Epithelial cell of proximal tubule (primary cell): ENCODE measurements around the gene ADAMTS13. TPM values are rescaled to one million over a fixed set of nuclear protein-coding genes. Genes with fewer than 3 reads are reported as not detected.

Experiments
- DNase-seq: peaks from one replicate; pipeline ENCODE4 v3.0.0-alpha.2; 2011; ENCODE audit warnings: low read depth
- H3K4me3 ChIP-seq: 2 replicates; pipeline ENCODE4 v1.5.1; 2011; ENCODE audit warnings: low read depth, mild to moderate bottlenecking, low read length
- CTCF ChIP-seq: conservative IDR thresholded peaks from 2 replicates; pipeline ENCODE4 v1.5.1; 2012; ENCODE audit warnings: low read depth, mild to moderate bottlenecking, low read length
- total RNA-seq: library from RNA; depleted of rRNA; stranded (reverse); fragments of >200 nt; gene quantifications from 2 replicates; pipeline ENCODE4 v1.2.3, GENCODE V29; 2015

ADAMTS13 gene
- total RNA-seq, 1 donor from 2014 or later, result 0.75 TPM

- TF ChIP-seq CTCF, result no peak
- no peak for DNase-seq
- H3K4me3 ChIP-seq, result no peak overlapping the region
Measured at GRCh38 chr9:133402689-133403088, 19.5 kb upstream of the ADAMTS13 start.

GRCh38 chr9:133403766-133404453 is 18.3 kb upstream of the ADAMTS13 start:
- no peak overlapping the region for H3K4me3 ChIP-seq
- DNase-seq, result no peak
- TF ChIP-seq CTCF, result peak; percentile 73

- TF ChIP-seq CTCF, result no peak
- no peak for DNase-seq
- H3K4me3 ChIP-seq, result no peak overlapping the region
Measured at GRCh38 chr9:133404454-133405002, 17.6 kb upstream of the ADAMTS13 start.

DNA sequence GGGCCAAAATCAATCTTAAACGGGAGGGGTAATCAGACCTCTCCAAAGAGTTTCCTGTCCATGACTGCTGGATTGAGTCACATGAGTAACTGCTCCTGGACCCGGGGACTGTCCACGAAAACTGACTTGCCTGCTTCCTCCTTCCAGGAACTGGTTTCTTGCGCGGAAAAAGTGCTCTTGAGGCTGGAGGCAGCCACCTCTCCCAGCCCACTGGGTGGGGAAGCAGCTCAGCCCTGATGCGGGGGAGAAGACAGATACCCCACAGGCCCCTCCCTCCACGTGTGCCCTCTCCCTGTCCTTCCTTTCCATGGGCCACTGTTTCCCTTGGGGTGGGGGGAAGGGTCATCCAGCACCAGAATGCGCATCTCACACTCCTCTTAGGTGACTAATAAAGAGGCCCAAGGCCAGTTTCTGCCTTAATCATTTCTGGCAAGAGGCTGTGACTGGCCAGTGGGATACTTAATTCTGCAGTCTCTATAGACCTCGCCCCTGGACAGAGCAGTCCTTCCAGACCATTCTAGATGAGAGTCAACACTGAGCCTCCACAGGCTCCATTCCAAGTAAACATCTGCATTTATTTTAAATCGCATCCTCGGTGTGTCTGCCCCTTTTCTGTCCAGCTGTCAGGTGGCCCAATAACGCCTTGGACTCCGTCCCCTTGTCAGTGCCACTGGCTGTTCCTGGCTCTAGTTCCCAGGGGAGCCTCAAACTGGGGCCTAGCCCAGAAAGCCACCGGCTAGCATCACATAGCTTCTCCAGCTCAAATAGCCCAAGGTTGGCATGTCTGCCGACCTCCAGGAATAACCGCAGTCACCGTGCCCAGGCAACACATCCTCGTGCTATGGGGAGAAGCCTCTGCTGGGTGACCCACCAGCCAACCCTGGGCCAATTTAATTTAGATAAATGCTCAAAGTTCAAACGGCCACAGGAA is 16.4 kb upstream of the ADAMTS13 start:
- no peak for DNase-seq
- H3K4me3 ChIP-seq, result no peak overlapping the region

DNA sequence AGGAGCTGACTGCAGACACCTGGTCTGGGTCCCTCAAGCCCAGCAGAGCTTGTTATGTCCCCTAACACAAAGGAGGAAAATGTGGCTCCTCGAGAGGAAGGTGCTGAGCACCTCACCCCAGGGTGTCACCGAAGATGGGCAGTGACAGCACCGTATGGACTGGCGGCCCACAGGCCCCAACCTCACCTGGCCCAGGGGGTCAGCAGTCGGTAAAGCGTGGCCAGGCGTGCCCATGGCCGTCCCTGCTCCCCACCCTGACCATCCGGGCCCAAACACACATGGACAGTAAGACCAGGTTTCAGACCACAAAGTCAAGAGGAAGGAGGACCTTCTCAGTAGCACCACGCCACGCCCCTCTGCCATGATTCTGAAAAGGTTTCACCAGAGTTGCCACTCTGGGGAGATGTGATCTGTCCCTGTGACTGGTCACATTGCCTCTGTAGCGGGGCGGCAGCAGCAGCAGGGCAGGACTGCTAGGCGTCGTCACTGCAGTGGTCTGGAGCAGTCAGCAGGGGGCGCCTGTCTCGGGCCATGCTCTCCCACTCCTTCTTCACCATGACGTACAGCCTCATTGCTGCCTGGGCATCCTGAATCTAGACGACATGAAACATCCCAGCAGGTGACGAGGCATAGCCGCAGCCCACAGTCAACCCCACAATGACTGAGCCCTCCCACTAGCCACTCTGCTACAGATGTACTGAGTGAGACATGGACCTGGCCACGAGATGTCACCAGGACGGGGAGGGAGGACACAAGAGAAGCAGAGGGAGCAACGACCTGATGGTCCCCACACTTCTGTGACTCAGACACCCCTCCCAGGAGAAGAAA is 15.5 kb upstream of the ADAMTS13 start:
- DNase-seq, result no peak
- no peak overlapping the region for H3K4me3 ChIP-seq
- TF ChIP-seq CTCF, result peak; percentile 94

More for the DNA sequence above, 16.4 kb upstream of the ADAMTS13 start:
- no peak for TF ChIP-seq CTCF

GRCh38 chr9:133408042-133408441 is 14.1 kb upstream of the ADAMTS13 start:
- DNase-seq, result no peak
- no peak overlapping the region for H3K4me3 ChIP-seq

More at GRCh38 chr9:133408042-133408441, 14.1 kb upstream of the ADAMTS13 start:
- TF ChIP-seq CTCF, result no peak
